ENCODE measurements around the gene ZFAND3.

GRCh38 chr6:38146021-38146733 is 326.6 kb downstream of the ZFAND3 start:
- TF ChIP-seq CTCF (IDR thresholded peaks at IDR 0.05) (no peak), MAX (IDR thresholded peaks at IDR 0.05) (no peak), ZSCAN20 (CRISPR knock-in tag; IDR thresholded peaks at IDR 0.05) (no peak), JUN (IDR thresholded peaks at IDR 0.05) (no peak), BCL3 (IDR thresholded peaks at IDR 0.05) (no peak), PBX3 (IDR thresholded peaks at IDR 0.05) (no peak), HOXA7 (CRISPR knock-in tag; IDR thresholded peaks at IDR 0.05) (no peak), EP300 (IDR thresholded peaks at IDR 0.05) (no peak), USF2 (IDR thresholded peaks at IDR 0.05) (no peak), CHD2 (IDR thresholded peaks at IDR 0.05; ENCODE audit: low read length, partially characterized antibody) (no peak), MYC (IDR thresholded peaks at IDR 0.05; ENCODE audit: borderline replicate concordance, low read length) (no peak), REST (IDR thresholded peaks at IDR 0.05) (no peak)

All from A549 (cell line).